Endodermal cell (in vitro differentiated cells): ENCODE measurements around the gene SLC26A11. TPM values are rescaled to one million over a fixed set of nuclear protein-coding genes. Genes with fewer than 3 reads are reported as not detected.

ENCODE experiments used
- DNase-seq: peaks from one replicate; pipeline ENCODE4 v3.0.0-alpha.2; 2017
- H3K27ac ChIP-seq: 2 replicates; pipeline ENCODE4 v1.5.1; 2013; ENCODE audit warnings: mild to moderate bottlenecking, low read depth, low read length, moderate library complexity
- H3K27me3 ChIP-seq: 2 replicates; pipeline ENCODE4 v1.6.1; 2013; ENCODE audit warnings: mild to moderate bottlenecking, low read length, moderate library complexity; ENCODE audit not compliant: insufficient read depth, control insufficient read depth, poor library complexity, severe bottlenecking
- H3K36me3 ChIP-seq: 2 replicates; pipeline ENCODE4 v1.7.0; 2013; ENCODE audit warnings: mild to moderate bottlenecking, low read length, moderate library complexity; ENCODE audit not compliant: control insufficient read depth, insufficient read depth
- H3K4me1 ChIP-seq: one replicate; pipeline ENCODE4 v1.7.0; 2013; ENCODE audit warnings: low read length; ENCODE audit not compliant: control insufficient read depth, insufficient read depth
- H3K4me3 ChIP-seq: 2 replicates; pipeline ENCODE4 v1.5.1; 2013; ENCODE audit warnings: mild to moderate bottlenecking, low read length, moderate library complexity
- H3K9ac ChIP-seq: 2 replicates; pipeline ENCODE4 v1.6.1; 2013; ENCODE audit warnings: mild to moderate bottlenecking, low read length, moderate library complexity; ENCODE audit not compliant: poor library complexity, severe bottlenecking; ENCODE audit errors: extremely low read depth
- H3K9me3 ChIP-seq: 2 replicates; pipeline ENCODE4 v1.6.1; 2013; ENCODE audit warnings: mild to moderate bottlenecking, low read length, moderate library complexity; ENCODE audit not compliant: control insufficient read depth
- H3K27ac Mint-ChIP-seq: 2 replicates; pipeline ENCODE4 v1.8.0; 2020; ENCODE audit warnings: mixed read lengths
- H3K27me3 Mint-ChIP-seq: 2 replicates; pipeline ENCODE4 v1.8.0; 2021; ENCODE audit warnings: mild to moderate bottlenecking, mixed read lengths; ENCODE audit not compliant: insufficient read depth
- H3K36me3 Mint-ChIP-seq: 2 replicates; pipeline ENCODE4 v1.8.0; 2020; ENCODE audit warnings: low read depth, mixed read lengths
- H3K4me1 Mint-ChIP-seq: 2 replicates; pipeline ENCODE4 v1.8.0; 2020; ENCODE audit warnings: mixed read lengths
- H3K4me3 Mint-ChIP-seq: 2 replicates; pipeline ENCODE4 v1.8.0; 2020; ENCODE audit warnings: mild to moderate bottlenecking, moderate library complexity, mixed read lengths
- H3K9me3 Mint-ChIP-seq: 2 replicates; pipeline ENCODE4 v1.8.0; 2020; ENCODE audit warnings: mild to moderate bottlenecking, mixed read lengths
- WGBS, 2 experiments: methylation state at CpG; one replicate each; pipeline versions ENCODE4 v1.1.5 to v1.1.7; 2013; ENCODE audit warnings: missing lambda C conversion rate in 2 of 2, mixed read lengths in 1 of 2; ENCODE audit not compliant: insufficient coverage in 1 of 2, insufficient read length in 1 of 2; 5-methylcytosine and 5-hydroxymethylcytosine counted together
- total RNA-seq, 2 donors: library from RNA; stranded (reverse); fragmentation: NEBNext Ultra II Directional in 1 of 2; extraction: Animal tissue kit (Norgen Biotek cat#: 25700) in 1 of 2; gene quantifications; 2 replicates in 1 of 2; 3 replicates in 1 of 2; pipeline ENCODE4 v1.2.1, GENCODE V29; 2021
- TF ChIP-seq, protein P1 (sequence below): fragments of 200-600 bp; sonication (generic); conservative IDR thresholded peaks from 2 replicates; pipeline ENCODE4 v1.5.0; 2021; ENCODE audit warnings: antibody characterized with exemption, mild to moderate bottlenecking

SLC26A11 gene
- total RNA-seq, 2 donors from 2014 or later, result 43.7 to 48.2 TPM

DNA sequence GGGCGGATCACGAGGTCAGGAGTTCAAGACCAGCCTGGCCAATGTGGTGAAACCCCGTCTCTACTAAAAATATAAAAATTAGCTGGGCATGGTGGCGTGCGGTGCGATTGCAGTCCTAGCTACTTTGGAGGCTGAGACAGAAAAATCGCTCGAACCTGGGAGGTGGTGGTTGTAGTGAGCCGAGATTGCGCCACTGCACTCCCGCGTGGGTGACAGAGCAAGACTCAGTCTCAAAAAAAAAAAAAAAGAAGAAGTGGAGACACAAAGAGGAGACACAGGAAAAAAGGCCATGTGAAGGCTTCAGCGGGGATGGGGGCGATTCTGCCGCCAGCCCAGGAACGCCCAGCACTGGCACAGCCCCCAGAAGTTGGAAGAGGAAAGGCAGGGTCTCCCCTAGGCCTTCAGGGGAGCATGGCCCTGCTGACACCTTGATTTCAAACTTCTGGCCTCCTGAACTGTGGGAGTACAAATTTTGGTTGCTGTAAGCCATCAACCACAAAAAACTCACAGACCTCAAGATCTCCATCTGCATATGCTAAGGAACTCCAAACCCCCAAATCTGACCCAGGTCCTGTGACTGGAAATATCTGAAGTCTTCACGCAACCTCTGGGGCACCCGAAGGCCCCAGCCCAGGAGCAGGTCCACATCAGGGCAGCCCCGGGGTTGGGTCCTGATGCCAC, 7.1 kb upstream of the SLC26A11 start:
- Histone ChIP-seq H3K9ac (no peak overlapping the region), H3K9me3 (no peaks in the 10 kb centered on the region), H3K27ac (no peak overlapping the region), H3K36me3 (peaks cover 41% of the 10 kb centered on the region), H3K4me3 (no peak overlapping the region), H3K27me3 (no peaks in the 10 kb centered on the region), H3K4me1 (no peaks in the 10 kb centered on the region)
- H3K27ac Mint-ChIP-seq, result no peak overlapping the region
- no peak overlapping the region for H3K4me3 Mint-ChIP-seq
- no peaks in the 10 kb centered on the region for H3K9me3 Mint-ChIP-seq
- H3K27me3 Mint-ChIP-seq, result no peaks in the 10 kb centered on the region
- TF ChIP-seq, protein P1, sequence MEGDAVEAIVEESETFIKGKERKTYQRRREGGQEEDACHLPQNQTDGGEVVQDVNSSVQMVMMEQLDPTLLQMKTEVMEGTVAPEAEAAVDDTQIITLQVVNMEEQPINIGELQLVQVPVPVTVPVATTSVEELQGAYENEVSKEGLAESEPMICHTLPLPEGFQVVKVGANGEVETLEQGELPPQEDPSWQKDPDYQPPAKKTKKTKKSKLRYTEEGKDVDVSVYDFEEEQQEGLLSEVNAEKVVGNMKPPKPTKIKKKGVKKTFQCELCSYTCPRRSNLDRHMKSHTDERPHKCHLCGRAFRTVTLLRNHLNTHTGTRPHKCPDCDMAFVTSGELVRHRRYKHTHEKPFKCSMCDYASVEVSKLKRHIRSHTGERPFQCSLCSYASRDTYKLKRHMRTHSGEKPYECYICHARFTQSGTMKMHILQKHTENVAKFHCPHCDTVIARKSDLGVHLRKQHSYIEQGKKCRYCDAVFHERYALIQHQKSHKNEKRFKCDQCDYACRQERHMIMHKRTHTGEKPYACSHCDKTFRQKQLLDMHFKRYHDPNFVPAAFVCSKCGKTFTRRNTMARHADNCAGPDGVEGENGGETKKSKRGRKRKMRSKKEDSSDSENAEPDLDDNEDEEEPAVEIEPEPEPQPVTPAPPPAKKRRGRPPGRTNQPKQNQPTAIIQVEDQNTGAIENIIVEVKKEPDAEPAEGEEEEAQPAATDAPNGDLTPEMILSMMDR, result no peak
- H3K4me1 Mint-ChIP-seq, result no peaks in the 10 kb centered on the region
- H3K36me3 Mint-ChIP-seq, result peaks cover 45% of the 10 kb centered on the region
- WGBS, 2 experiments, result 94% methylated on average over 12 to 19 of the region's 19 CpGs
- DNase-seq, result no peak

DNA sequence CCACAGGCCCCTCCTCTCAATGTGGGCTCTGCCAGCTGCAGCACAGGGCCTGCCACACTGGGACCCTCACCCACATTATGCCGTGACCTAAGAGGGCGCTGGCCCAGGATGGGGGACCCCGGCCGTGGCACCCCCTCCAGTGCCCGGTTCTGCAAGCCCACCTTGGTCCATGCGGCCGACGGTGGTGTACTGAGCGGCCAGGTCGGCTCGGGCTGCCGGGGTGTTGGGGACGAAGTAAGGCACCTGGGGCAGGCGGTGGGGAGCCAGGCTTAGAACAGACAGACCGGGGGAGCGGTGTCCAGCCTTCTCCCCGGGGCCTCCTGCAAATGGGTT, 6.6 kb upstream of the SLC26A11 start:
- DNase-seq, result no peak
- no peak overlapping the region for H3K4me3 ChIP-seq
- H3K27ac Mint-ChIP-seq, result no peak overlapping the region
- H3K4me3 Mint-ChIP-seq, result no peak overlapping the region
- H3K36me3 ChIP-seq, result peaks cover 43% of the 10 kb centered on the region
- 94 to 95% methylated on average over 8 to 17 of the region's 17 CpGs for WGBS, 2 experiments
- no peaks in the 10 kb centered on the region for H3K4me1 ChIP-seq
- H3K9ac ChIP-seq, result no peak overlapping the region
- H3K9me3 ChIP-seq, result no peaks in the 10 kb centered on the region
- no peaks in the 10 kb centered on the region for H3K27me3 ChIP-seq
- H3K9me3 Mint-ChIP-seq, result no peaks in the 10 kb centered on the region
- H3K4me1 Mint-ChIP-seq, result no peaks in the 10 kb centered on the region
- no peak overlapping the region for H3K27ac ChIP-seq
- no peaks in the 10 kb centered on the region for H3K27me3 Mint-ChIP-seq
- H3K36me3 Mint-ChIP-seq, result peaks cover 45% of the 10 kb centered on the region
- TF ChIP-seq, protein P1, result no peak

DNA sequence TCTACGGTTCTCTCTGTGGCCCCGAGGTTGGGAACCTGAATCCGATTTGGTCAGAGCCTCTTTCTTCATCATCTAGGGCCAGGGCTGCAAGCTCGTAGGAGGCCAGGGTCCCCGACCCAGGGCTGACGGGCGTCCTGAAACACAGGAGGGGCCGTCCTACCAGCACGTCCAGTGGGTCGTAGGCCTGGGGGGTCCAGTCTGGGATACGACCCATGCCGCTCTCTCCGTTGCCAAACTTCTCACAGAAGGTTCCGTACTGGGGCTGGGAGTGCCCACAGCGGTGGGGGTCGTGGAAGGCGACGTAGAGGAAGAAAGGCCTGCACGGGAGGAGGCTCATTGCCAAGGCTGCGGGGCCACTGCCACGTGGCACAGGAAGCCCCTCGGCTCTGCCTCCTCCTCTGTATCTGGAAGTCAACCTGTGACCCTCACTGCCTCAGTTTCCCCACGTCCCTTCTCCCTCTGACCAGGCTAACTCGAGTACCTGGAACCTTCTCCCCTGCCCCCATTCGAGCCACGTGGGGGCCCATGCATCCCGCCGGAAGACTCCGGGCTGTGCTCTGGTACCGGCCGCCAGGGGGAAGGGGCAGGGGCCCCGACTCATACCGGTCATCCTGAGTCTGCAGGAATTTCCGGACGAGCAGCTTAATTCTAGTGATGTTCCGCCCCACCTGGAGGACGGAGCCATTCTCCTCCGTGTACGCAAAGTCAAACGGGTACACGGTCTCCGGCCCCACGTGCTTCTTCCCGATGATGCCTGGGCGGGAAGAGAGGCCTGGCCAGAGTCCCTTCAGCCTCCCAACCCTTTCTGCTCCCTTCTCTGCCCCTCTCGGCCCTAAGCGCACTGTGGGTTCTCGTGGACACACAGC, 6.0 kb upstream of the SLC26A11 start:
- H3K4me1 Mint-ChIP-seq, result no peaks in the 10 kb centered on the region
- Histone ChIP-seq H3K27ac (no peak overlapping the region), H3K4me1 (no peaks in the 10 kb centered on the region), H3K4me3 (no peak overlapping the region), H3K9ac (no peak overlapping the region), H3K9me3 (no peaks in the 10 kb centered on the region), H3K36me3 (peaks cover 43% of the 10 kb centered on the region), H3K27me3 (no peaks in the 10 kb centered on the region)
- WGBS, 2 experiments, result 95% methylated on average over 40 to 48 of the region's 48 CpGs
- no peak for DNase-seq
- TF ChIP-seq, protein P1, result no peak
- no peak overlapping the region for H3K27ac Mint-ChIP-seq
- H3K36me3 Mint-ChIP-seq, result peaks cover 45% of the 10 kb centered on the region
- H3K27me3 Mint-ChIP-seq, result no peaks in the 10 kb centered on the region
- no peak overlapping the region for H3K4me3 Mint-ChIP-seq
- no peaks in the 10 kb centered on the region for H3K9me3 Mint-ChIP-seq
